ENCODE results near the gene IKBIP.

The IKBIP gene

GRCh38 chr12:98644712-98645571 is at the start of gene IKBIP, which contains the start of gene APAF1:
TSS of gene IKBIP (minus strand) at chr12:98644788. CDS start at chr12:98644701, 87 bp downstream.
TSS of gene APAF1 (plus strand) at chr12:98645290. CDS start at chr12:98648360, 3,070 bp downstream.
- H3K4me3 ChIP-seq (ENCODE audit: low read depth in 1 of 2, low read length in 2 of 2) = peak within 1 kb of the TSS; percentile 96 to 100

GRCh38 chr12:98691351-98691750 is 46.8 kb upstream of the IKBIP start:
- no peak overlapping the region for H3K9ac ChIP-seq (ENCODE audit: low read depth in 1 of 2, low read length in 2 of 2)
- no peak overlapping the region for H3K27ac ChIP-seq (ENCODE audit: low read depth, low read length)
- H3K9me3 ChIP-seq (ENCODE audit: control insufficient read depth in 1 of 2, low read length in 2 of 2) = no peaks in the 10 kb centered on the region
- H3K4me3 ChIP-seq (ENCODE audit: low read depth in 1 of 2, low read length in 2 of 2) = no peak overlapping the region
- H3K36me3 ChIP-seq (ENCODE audit: control insufficient read depth in 1 of 2, insufficient read depth in 2 of 2, low read length in 2 of 2) = peaks cover 4 to 31% of the 10 kb centered on the region in 2 donors
- no peaks in the 10 kb centered on the region for H3K27me3 ChIP-seq (ENCODE audit: control insufficient read depth in 1 of 2, insufficient read depth in 2 of 2, low read length in 2 of 2)
- H3K4me1 ChIP-seq (ENCODE audit: control insufficient read depth in 1 of 2, insufficient read depth in 2 of 2, low read length in 2 of 2) = no peaks in the 10 kb centered on the region

More at GRCh38 chr12:98644712-98645571, at the start of gene IKBIP, which contains the start of gene APAF1:
- peak within 1 kb of the TSS; percentile 86 for H3K27ac ChIP-seq (ENCODE audit: low read depth, low read length)
- H3K9me3 ChIP-seq (ENCODE audit: control insufficient read depth in 1 of 2, low read length in 2 of 2) = no peaks in the 10 kb centered on the region
- peak within 1 kb of the TSS; percentile 84 to 94 for H3K9ac ChIP-seq (ENCODE audit: low read depth in 1 of 2, low read length in 2 of 2)
- H3K27me3 ChIP-seq (ENCODE audit: control insufficient read depth in 1 of 2, insufficient read depth in 2 of 2, low read length in 2 of 2) = no peaks in the 10 kb centered on the region
- H3K4me1 ChIP-seq (ENCODE audit: control insufficient read depth in 1 of 2, insufficient read depth in 2 of 2, low read length in 2 of 2) = peaks cover 10 to 17% of the 10 kb centered on the region in 2 donors
- H3K36me3 ChIP-seq (ENCODE audit: control insufficient read depth in 1 of 2, insufficient read depth in 2 of 2, low read length in 2 of 2) = peaks cover 6 to 9% of the 10 kb centered on the region in 2 donors

- Histone ChIP-seq H3K27me3 (ENCODE audit: control insufficient read depth in 1 of 2, insufficient read depth in 2 of 2, low read length in 2 of 2) (no peaks in the 10 kb centered on the region), H3K9me3 (ENCODE audit: control insufficient read depth in 1 of 2, low read length in 2 of 2) (no peaks in the 10 kb centered on the region), H3K9ac (ENCODE audit: low read depth in 1 of 2, low read length in 2 of 2) (no peak overlapping the region), H3K4me3 (ENCODE audit: low read depth in 1 of 2, low read length in 2 of 2) (no peak overlapping the region), H3K36me3 (ENCODE audit: control insufficient read depth in 1 of 2, insufficient read depth in 2 of 2, low read length in 2 of 2) (peaks cover 15 to 43% of the 10 kb centered on the region in 2 donors), H3K27ac (ENCODE audit: low read depth, low read length) (no peak overlapping the region), H3K4me1 (ENCODE audit: control insufficient read depth in 1 of 2, insufficient read depth in 2 of 2, low read length in 2 of 2) (no peaks in the 10 kb centered on the region)
Observed at GRCh38 chr12:98686603-98687002, 42.0 kb upstream of the IKBIP start.

GRCh38 chr12:98684199-98684598 is 39.6 kb upstream of the IKBIP start:
- Histone ChIP-seq H3K9me3 (ENCODE audit: control insufficient read depth in 1 of 2, low read length in 2 of 2) (no peaks in the 10 kb centered on the region), H3K36me3 (ENCODE audit: control insufficient read depth in 1 of 2, insufficient read depth in 2 of 2, low read length in 2 of 2) (peaks cover 19 to 59% of the 10 kb centered on the region in 2 donors)

GRCh38 chr12:98679611-98680005 is 35.0 kb upstream of the IKBIP start:
- H3K36me3 ChIP-seq (ENCODE audit: control insufficient read depth in 1 of 2, insufficient read depth in 2 of 2, low read length in 2 of 2) = peaks cover 18 to 58% of the 10 kb centered on the region in 2 donors
- no peak overlapping the region for H3K9ac ChIP-seq (ENCODE audit: low read depth in 1 of 2, low read length in 2 of 2)
- no peaks in the 10 kb centered on the region for H3K27me3 ChIP-seq (ENCODE audit: control insufficient read depth in 1 of 2, insufficient read depth in 2 of 2, low read length in 2 of 2)
- no peak overlapping the region for H3K27ac ChIP-seq (ENCODE audit: low read depth, low read length)
- H3K9me3 ChIP-seq (ENCODE audit: control insufficient read depth in 1 of 2, low read length in 2 of 2) = no peaks in the 10 kb centered on the region
- no peaks in the 10 kb centered on the region for H3K4me1 ChIP-seq (ENCODE audit: control insufficient read depth in 1 of 2, insufficient read depth in 2 of 2, low read length in 2 of 2)
- no peak overlapping the region for H3K4me3 ChIP-seq (ENCODE audit: low read depth in 1 of 2, low read length in 2 of 2)

More at GRCh38 chr12:98684199-98684598, 39.6 kb upstream of the IKBIP start:
- no peak overlapping the region for H3K4me3 ChIP-seq (ENCODE audit: low read depth in 1 of 2, low read length in 2 of 2)
- no peaks in the 10 kb centered on the region for H3K4me1 ChIP-seq (ENCODE audit: control insufficient read depth in 1 of 2, insufficient read depth in 2 of 2, low read length in 2 of 2)
- no peak overlapping the region for H3K9ac ChIP-seq (ENCODE audit: low read depth in 1 of 2, low read length in 2 of 2)
- no peak overlapping the region for H3K27ac ChIP-seq (ENCODE audit: low read depth, low read length)
- no peaks in the 10 kb centered on the region for H3K27me3 ChIP-seq (ENCODE audit: control insufficient read depth in 1 of 2, insufficient read depth in 2 of 2, low read length in 2 of 2)

GRCh38 chr12:98678946-98679610 is 34.5 kb upstream of the IKBIP start:
- no peaks in the 10 kb centered on the region for H3K4me1 ChIP-seq (ENCODE audit: control insufficient read depth in 1 of 2, insufficient read depth in 2 of 2, low read length in 2 of 2)
- peaks cover 18 to 59% of the 10 kb centered on the region in 2 donors for H3K36me3 ChIP-seq (ENCODE audit: control insufficient read depth in 1 of 2, insufficient read depth in 2 of 2, low read length in 2 of 2)
- no peaks in the 10 kb centered on the region for H3K9me3 ChIP-seq (ENCODE audit: control insufficient read depth in 1 of 2, low read length in 2 of 2)
- no peak overlapping the region for H3K27ac ChIP-seq (ENCODE audit: low read depth, low read length)
- no peaks in the 10 kb centered on the region for H3K27me3 ChIP-seq (ENCODE audit: control insufficient read depth in 1 of 2, insufficient read depth in 2 of 2, low read length in 2 of 2)
- H3K9ac ChIP-seq (ENCODE audit: low read depth in 1 of 2, low read length in 2 of 2) = no peak overlapping the region
- no peak overlapping the region for H3K4me3 ChIP-seq (ENCODE audit: low read depth in 1 of 2, low read length in 2 of 2)

GRCh38 chr12:98678236-98678945 is 33.8 kb upstream of the IKBIP start:
- H3K4me3 ChIP-seq (ENCODE audit: low read depth in 1 of 2, low read length in 2 of 2) = no peak overlapping the region
- no peak overlapping the region for H3K9ac ChIP-seq (ENCODE audit: low read depth in 1 of 2, low read length in 2 of 2)
- no peaks in the 10 kb centered on the region for H3K9me3 ChIP-seq (ENCODE audit: control insufficient read depth in 1 of 2, low read length in 2 of 2)
- no peaks in the 10 kb centered on the region for H3K27me3 ChIP-seq (ENCODE audit: control insufficient read depth in 1 of 2, insufficient read depth in 2 of 2, low read length in 2 of 2)
- H3K4me1 ChIP-seq (ENCODE audit: control insufficient read depth in 1 of 2, insufficient read depth in 2 of 2, low read length in 2 of 2) = no peaks in the 10 kb centered on the region
- H3K36me3 ChIP-seq (ENCODE audit: control insufficient read depth in 1 of 2, insufficient read depth in 2 of 2, low read length in 2 of 2) = peaks cover 16 to 54% of the 10 kb centered on the region in 2 donors
- no peak overlapping the region for H3K27ac ChIP-seq (ENCODE audit: low read depth, low read length)

GRCh38 chr12:98674841-98675240 is 30.3 kb upstream of the IKBIP start:
- H3K9ac ChIP-seq (ENCODE audit: low read depth in 1 of 2, low read length in 2 of 2) = no peak overlapping the region
- no peak overlapping the region for H3K4me3 ChIP-seq (ENCODE audit: low read depth in 1 of 2, low read length in 2 of 2)
- H3K27me3 ChIP-seq (ENCODE audit: control insufficient read depth in 1 of 2, insufficient read depth in 2 of 2, low read length in 2 of 2) = no peaks in the 10 kb centered on the region
- H3K4me1 ChIP-seq (ENCODE audit: control insufficient read depth in 1 of 2, insufficient read depth in 2 of 2, low read length in 2 of 2) = no peaks in the 10 kb centered on the region
- no peak overlapping the region for H3K27ac ChIP-seq (ENCODE audit: low read depth, low read length)
- H3K36me3 ChIP-seq (ENCODE audit: control insufficient read depth in 1 of 2, insufficient read depth in 2 of 2, low read length in 2 of 2) = peaks cover 5 to 37% of the 10 kb centered on the region in 2 donors
- no peaks in the 10 kb centered on the region for H3K9me3 ChIP-seq (ENCODE audit: control insufficient read depth in 1 of 2, low read length in 2 of 2)

GRCh38 chr12:98671459-98671858 is 26.9 kb upstream of the IKBIP start:
- peaks cover 7 to 26% of the 10 kb centered on the region in 2 donors for H3K36me3 ChIP-seq (ENCODE audit: control insufficient read depth in 1 of 2, insufficient read depth in 2 of 2, low read length in 2 of 2)
- no peak overlapping the region for H3K27ac ChIP-seq (ENCODE audit: low read depth, low read length)
- H3K27me3 ChIP-seq (ENCODE audit: control insufficient read depth in 1 of 2, insufficient read depth in 2 of 2, low read length in 2 of 2) = no peaks in the 10 kb centered on the region
- no peaks in the 10 kb centered on the region for H3K9me3 ChIP-seq (ENCODE audit: control insufficient read depth in 1 of 2, low read length in 2 of 2)
- H3K4me1 ChIP-seq (ENCODE audit: control insufficient read depth in 1 of 2, insufficient read depth in 2 of 2, low read length in 2 of 2) = no peaks in the 10 kb centered on the region
- H3K4me3 ChIP-seq (ENCODE audit: low read depth in 1 of 2, low read length in 2 of 2) = no peak overlapping the region
- no peak overlapping the region for H3K9ac ChIP-seq (ENCODE audit: low read depth in 1 of 2, low read length in 2 of 2)
